Right lung (tissue), 5 donors: ENCODE measurements around the gene CUX1. TPM values are rescaled to one million over a fixed set of nuclear protein-coding genes. Genes with fewer than 3 reads are reported as not detected.
"Not testable (repeated sequence)": the region's sequence is repeated elsewhere in the genome, so short reads cannot be mapped to it uniquely, and the experiment has no call there.

Experiments
- DNase-seq, 2 donors: peaks; one replicate each; pipeline ENCODE4 v3.0.0-alpha.2; 2013
- polyA plus RNA-seq, 5 donors: library from polyadenylated mRNA; unstranded; fragments of 120-200 nt; gene quantifications; one replicate each; pipeline versions ENCODE4 v1.2.1 to v1.2.3, GENCODE V29; 2013; ENCODE audit warnings: inconsistent platforms in 1 of 5, low replicate concordance in 1 of 5; ENCODE audit not compliant: insufficient read length in 5 of 5, insufficient read depth in 1 of 5

Gene CUX1
- polyA plus RNA-seq, 5 donors = 80.2 to 101 (median 89.3) TPM

DNA sequence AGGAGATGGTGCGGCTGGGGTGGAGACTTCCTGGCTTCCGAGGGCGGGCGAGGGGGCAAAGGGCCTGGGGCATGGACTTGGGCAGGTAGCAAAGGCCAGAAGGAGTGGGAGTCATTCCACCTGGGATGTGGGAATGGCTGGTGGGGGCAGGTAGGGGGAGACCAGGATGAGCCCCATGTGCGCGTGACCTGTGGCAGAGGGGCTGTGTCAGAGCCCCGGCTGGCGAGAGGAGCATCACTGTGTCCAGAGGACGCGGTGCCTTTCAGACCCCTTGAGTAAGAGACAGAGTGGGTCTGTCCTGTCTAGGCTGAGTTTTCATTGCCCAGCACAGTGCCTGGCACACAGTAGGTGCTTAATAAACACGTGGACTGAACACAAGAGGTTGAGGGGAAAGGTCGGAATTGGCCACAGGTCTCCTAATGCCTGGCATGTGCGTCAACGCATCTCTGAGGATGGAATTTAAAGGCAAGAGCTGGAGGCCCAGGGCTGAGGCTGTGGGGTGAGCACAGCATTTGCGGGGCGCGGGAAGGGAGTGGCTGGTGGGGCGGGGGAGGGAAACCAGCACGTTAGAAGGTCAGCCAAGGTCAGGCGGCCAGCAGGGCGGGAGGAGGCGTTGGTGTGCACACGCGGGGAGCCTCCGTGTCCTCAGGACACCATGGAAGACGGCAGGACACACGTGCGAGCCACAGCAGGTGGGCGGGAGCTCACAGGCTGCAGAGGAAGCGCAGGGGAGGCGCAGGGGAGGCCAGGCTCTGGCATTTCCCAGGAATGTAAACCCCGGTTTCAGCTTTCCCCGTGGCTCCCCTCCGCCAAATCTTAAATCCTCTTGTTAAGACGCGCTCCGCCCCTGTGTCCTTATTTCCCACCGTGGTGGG, 51.8 kb downstream of the CUX1 start:
- no peak for DNase-seq

DNA sequence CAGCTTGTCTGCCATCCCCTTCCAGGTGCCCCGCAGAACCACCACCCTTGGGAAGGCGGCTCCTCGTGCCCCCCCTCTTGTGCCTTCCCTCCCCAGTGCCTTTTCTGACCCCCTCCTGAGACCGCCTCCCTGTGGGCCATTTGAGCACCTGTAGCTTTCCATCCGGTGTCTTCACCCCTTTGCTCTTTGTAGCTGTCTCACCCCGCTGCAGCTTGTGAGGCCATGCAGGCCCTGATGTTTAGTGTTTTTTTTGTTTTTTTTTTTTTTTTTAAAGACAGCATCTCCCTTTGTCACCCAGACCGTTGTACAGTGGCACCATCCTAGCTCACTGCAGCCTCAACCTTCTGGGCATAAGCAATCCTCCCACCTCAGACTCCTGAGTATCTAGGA, 52.5 kb downstream of the CUX1 start:
- no peak for DNase-seq

DNA sequence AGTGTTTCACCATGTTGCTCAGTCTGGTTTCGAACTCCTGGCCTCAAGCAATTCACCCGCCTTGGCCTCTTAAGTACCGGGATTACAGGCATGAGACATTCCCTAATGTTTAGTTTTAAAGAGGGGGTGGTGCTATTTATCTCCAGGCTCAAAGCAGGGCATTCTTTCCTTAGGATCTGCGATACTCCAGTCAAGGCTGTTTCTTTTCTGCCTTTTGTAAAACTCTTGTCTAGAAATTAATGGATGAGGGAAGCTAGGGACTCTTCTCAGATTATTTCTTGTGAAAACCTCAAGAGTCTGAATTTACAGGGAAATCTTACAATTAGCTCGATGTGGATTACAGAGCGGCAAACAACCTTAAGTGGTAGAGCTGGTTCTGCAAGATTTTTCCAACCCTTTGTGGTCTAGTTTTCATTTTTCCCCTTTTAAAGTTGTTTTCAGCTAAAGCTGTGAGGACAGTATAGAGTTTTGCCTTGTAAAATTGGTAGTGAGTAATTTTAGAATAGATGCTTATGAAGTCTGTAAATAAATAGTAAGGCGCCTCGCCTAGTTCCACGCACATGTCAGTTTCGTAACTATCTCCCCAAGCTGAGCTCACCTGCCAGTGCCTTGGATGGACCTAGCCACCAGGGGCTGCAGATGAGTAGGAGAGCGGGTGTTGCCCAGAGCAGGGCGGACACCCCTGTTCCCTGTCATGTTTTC, 53.1 kb downstream of the CUX1 start:
- DNase-seq = peak; percentile 46 to 59

- no peak for DNase-seq
Observed at GRCh38 chr7:101871351-101871750, 53.9 kb downstream of the CUX1 start.

GRCh38 chr7:101874028-101874427, 56.6 kb downstream of the CUX1 start:
- no peak for DNase-seq

DNA sequence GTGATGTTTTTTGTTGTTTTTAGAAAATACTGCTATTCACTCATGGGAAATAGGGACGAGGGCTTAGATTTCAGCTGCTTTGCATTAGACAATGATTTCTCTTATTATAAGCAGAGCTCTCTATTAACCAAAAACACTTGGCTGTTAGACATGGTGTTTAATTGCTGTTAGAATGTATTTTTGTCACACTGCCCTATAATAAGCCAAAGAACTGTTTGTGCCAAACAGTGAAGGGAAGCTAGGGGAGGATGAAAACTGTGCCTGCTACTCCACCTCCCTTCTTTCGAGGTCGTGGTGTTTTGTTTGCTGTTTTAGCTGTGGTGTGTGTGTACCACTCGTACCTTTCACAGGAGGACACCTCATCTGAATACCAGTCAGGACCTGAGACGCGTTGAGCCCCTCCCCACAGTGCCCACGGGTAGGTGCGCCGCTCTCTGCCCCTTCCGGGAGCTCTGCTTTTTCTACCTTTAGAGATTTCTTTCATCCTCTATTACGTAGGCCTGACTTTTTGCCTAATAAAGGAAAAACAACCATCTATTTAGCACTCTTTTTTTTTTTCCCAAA, 57.9 kb downstream of the CUX1 start:
- DNase-seq = no peak

DNA sequence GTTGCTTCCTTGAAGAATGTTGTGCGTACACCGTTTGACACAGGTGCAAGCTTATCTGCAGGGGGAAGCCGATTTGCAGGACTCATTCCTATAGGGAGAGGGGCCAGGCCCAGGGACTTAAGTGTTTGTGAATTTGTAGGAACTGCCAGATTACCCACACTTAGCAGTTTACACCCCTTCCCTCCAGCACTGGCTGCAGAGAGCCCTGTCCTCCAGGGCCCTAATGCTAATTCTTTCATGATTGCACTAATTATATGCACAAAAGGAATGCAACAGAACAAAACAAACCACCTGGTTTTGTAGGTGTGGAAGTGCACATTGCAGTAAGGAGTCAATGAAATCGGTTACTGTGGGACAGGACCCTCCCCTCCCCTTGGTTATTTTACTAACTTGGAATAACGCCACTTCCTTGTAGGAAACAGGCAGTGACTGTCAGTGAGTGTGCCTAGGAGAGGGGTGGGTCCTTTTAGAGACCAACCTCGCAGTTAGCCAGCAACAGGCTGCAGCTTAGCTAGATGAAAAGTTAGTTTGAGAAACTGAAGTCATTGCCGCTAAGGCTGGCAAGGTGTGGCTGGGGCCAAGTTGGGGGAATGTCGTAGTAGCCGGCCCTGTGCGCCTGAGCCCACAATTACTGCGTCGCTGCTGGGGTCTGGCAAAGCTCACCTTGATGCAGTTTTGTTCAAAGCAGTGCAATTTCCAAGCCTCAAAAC, 60.6 kb downstream of the CUX1 start:
- no peak for DNase-seq

DNA sequence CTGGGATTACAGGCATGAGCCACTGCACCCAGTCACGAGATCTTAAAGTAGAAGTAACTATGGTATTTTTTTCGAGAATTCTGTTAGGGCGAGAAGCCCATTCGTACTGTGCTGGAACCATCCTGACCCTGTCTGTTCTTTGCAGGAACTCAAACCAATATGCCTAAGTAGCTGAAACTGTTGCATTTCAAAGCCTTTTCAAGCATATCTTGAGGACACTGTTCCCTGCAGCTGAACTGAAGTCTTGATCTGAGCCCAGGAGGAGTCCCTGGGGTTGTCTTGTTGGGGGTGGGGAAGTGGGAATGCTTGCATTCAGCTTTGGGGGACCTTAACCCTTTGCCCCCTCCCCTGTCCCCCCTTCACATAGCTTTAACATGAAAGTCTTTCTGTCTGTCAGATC, 61.5 kb downstream of the CUX1 start:
- DNase-seq = no peak

DNA sequence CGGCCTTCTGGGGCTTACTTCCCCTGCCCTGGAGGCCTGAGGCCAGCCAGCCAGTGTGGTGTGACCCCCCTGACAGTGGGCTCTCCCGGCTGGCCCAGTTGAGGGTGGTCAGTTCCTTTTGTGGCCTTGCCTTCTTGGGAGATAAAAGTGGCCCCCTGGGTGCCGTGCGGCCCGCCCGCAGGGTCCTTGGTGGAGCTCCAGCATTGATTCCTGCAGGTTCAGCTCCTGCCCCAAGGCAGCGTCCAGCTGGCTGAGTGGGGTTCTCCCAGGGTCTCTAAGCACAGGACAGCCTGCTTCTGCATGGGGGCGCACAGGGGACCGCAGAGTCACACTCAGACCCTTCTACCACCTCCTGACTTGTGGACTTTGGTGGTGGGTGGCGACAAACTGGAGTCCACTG, 62.1 kb downstream of the CUX1 start:
- no peak for DNase-seq

DNA sequence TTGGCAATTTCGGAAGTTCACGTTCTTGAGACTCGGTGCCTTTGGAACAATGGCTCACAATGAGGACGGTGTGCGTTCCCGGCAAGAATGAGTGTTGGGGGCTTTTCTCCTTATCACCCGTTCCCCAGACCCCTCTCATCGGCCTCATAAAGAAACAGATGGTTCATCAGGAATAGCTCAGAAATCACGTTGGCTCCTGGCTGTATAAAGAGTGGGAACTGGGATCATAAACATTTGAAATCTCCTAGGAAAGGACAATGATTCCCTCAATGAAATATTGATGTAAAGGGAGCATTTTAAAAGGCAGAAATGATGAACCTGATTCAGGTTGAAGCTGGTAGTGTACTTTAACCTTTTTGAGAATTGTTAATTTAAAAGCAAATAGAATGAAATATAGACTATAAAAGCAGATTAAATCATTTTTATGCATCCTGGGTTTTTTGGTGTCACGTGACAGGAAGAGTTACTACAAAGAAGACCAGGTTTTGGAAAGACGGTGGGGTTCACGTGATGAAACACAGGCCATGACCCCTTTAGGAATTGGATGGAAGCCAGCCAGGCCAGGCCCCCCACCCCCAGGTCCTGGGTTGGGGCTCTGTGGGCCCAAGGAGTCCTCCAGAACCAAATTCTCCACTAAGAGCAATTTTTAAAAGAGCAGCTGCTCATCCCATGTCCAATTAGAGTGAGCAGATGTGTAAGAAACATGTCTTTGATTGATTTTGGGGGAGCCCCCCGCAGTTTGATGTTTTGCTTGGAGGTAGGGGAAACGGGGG, 63.0 kb downstream of the CUX1 start:
- DNase-seq = no peak

GRCh38 chr7:101882005-101882421, 64.6 kb downstream of the CUX1 start:
- no peak for DNase-seq

DNA sequence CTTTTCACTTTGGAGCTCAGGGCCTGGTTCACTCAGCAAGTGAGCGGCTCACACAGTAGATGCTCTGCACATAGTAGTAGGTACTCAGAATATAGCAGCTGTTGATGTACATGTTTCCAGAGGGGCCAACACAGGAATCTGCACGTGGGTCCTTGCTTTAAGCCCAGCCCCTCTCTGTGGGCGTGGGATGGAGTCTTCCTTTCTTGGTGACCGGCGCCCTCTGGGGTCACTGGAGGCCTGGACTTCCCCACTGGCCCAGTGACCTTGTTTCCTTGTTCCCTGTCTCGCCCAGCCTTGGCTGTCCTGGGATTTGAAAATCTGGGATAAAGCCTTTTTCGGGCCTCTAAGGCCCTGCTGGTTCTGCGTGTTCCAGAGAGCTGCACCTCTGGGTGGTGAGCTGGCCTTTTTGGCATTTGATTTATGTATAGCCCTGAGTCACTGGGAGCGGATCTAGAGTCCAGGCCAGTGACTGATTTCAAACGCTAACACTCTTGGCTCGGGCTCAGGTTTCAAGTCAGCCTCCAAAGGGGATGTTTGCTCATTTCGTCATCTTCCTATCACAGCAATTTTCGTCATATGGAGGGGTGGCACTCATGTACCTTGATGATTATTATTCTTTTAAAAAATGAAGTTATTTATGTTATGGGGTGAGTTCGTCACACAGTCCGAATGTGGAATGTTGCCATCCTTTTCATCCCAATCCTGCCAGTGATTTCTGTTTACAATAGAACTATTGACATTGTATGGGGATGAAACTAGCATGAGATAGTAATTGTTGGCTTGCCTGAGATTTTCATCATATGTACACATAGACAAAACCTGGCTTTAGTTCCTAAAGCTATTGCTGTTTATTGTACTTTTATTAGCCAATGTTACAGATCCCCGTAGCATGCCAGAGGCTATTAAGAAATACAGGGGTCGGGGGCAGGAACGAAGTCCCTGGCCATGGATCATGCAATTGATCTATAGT, 65.5 kb downstream of the CUX1 start:
- DNase-seq = peak; percentile 71 to 79

DNA sequence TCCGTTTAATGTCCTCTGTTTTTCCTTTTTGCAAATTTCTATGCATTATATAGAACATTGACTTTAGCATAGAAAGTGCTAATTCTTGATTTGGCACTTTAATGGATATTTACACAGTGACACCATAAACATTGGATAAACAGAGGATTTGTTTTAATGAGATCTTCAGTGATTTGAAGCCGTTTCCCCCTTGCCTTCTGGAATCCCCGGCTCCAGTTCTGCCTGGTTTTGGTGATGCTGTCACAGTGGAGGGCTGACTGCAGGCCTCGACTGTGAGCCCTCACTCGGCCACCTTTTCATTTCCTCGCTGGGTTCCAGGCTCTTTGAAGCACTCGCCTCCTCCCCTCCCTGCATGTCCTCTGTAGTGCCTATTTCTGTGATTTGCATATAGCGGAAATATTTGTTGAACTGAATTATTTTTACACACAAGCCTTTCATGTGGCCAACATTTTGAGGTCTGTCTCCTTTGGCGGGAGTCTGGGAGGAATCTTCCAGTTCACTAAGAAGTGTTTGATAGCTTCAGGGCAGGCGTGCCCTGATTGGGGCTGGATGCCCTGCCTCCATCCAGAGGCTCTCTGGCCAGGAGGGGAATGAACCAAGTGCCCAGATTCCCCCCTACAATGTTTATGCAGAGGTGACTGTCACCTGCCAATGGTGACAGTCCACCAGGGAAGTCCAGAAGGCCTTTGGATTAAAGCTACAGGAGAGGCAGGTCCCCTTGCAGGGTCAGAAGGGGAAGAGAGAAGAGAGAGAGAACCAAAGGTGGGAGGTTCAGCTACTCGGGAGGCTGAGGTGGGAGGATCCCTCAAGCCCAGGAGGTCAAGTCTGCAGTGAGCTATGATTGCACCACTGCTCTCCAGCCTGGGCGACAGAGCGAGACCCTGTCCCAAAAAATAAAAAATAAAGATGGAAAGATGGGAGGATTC, 67.5 kb downstream of the CUX1 start:
- no peak for DNase-seq

DNA sequence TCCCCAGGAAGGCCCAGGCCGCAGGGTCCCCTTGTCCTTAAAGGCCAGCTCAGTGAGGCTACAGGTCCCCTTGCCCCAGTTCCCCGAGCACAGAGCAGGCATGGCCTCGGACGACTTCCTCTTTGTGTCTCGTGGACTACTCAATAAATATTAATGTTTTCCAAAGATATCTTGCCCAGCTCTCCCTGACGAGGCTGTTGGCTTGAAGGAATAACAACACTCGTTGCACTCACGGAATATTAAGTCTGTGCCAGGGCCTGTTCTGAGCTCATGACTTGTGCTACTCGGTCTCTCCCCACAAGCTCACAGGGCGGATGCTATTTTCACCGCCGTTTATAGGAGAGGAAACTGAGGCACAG, 68.2 kb downstream of the CUX1 start:
- no peak for DNase-seq

- not testable (repeated sequence) for DNase-seq
Observed at GRCh38 chr7:101887352-101887751, 69.9 kb downstream of the CUX1 start.

DNA sequence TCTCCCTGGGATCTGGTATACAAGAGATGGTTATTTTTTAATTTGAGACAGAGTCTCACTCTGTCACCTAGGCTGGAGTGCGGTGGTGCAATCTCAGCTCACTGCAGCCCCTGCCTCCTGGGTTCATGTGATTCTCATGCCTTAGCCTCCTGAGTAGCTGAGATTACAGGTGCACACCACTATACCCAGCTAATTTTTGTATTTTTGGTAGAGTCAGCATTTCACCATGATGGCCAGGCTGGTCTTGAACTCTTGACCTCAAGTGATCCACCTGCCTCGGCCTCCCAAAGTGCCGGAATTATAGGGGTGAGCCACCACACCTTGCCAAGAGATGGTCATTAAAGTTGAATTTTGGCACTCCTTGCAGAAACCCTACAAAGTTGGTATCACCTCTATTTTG, 71.1 kb downstream of the CUX1 start:
- DNase-seq = not testable (repeated sequence)

- DNase-seq = no peak
Observed at GRCh38 chr7:101890749-101891523, 73.5 kb downstream of the CUX1 start.

DNA sequence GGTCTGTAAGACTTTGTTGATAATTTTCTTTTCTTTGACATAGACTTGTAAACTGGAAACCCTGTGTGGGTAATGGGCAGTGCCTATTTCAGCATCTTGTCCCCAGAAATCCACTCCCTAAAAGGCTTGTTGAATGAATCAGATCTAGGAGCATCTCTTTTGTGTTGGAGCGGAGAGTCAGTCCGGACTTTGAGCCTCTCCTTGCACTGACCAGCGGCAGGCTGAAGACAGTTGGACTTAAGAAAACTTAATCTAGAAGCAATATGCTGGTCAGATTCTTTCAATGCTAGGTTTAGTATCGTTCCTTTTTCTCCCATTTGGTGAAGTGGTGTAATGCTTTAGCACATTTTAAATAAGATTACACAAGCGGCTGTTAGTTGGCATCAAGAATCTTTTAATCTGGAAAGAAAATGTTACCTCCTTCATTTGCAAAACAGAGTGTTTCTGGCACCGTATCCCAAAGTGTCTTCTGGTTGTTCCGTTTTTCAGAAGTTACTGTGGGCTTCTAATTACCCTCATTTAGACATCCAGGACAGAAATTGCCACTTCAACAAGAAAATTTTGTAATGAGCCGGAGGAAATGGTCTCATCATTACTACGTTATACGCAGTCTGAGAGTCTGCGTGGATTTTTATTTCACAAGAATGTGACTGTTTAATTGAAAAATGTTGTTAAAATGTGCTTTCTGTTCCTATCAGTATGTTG, 74.7 kb downstream of the CUX1 start:
- no peak for DNase-seq
